Measurements from ENCODE around the gene ASPSCR1.

DNA sequence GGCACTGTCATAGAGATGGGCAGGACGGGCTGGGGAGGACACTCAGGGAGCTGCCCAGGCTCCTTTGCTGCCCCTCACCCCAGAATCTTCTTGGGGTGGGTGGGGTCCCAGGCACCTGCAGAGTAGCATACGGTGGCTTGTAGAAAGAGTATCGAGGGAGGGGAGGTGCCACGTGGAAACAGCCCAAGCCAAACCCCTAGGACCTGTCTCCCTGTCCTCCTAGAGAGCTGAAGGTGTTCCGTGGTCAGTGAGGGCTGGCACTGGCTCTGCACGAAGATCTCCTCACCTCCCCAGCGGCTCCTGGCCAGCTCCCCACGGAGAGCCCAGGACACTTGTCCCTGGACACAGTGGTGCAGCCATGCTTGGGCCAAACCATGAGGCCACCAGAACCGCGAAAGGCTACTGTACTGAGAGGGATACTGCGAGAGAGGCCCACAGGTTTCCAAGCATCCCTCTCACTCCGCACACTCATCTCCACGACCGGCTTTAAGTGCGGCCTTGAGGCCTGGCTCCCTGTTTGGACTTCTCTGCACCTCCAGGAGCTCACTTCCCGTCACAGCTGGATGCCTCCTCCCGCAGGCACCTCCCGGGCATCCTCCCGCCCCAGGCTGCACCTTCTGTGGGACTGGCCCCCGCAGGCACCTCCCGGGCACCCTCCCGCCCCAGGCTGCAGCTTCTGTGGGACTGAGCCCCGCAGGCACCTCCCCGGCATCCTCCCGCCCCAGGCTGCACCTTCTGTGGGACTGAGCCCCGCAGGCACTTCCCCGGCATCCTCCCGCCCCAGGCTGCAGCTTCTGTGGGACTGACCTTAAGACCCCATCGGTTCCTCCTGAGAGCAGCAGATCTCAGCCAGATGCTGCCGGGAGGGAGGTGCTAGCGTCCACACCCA, 47.9 kb upstream of the ASPSCR1 start:
- TF ChIP-seq, protein P1, sequence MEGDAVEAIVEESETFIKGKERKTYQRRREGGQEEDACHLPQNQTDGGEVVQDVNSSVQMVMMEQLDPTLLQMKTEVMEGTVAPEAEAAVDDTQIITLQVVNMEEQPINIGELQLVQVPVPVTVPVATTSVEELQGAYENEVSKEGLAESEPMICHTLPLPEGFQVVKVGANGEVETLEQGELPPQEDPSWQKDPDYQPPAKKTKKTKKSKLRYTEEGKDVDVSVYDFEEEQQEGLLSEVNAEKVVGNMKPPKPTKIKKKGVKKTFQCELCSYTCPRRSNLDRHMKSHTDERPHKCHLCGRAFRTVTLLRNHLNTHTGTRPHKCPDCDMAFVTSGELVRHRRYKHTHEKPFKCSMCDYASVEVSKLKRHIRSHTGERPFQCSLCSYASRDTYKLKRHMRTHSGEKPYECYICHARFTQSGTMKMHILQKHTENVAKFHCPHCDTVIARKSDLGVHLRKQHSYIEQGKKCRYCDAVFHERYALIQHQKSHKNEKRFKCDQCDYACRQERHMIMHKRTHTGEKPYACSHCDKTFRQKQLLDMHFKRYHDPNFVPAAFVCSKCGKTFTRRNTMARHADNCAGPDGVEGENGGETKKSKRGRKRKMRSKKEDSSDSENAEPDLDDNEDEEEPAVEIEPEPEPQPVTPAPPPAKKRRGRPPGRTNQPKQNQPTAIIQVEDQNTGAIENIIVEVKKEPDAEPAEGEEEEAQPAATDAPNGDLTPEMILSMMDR (conservative IDR thresholded peaks at IDR 0.05 in 1 of 2, IDR thresholded peaks at IDR 0.05 in 1 of 2; ENCODE audit: low read depth in 1 of 2, low read length in 2 of 2), result no peak
- TF ChIP-seq EZH2 (IDR thresholded peaks at IDR 0.05; ENCODE audit: low read length, missing control alignments), result no peak
